ENCODE data around the gene ANKRD33. TPM values are rescaled to one million over a fixed set of nuclear protein-coding genes. Genes with fewer than 3 reads are reported as not detected.
A peak's percentile ranks its signal among the peaks of the same experiment; 100 is the strongest.

ANKRD33 gene
- total and polyA plus RNA-seq, 2 experiments from 2014 or later, result not detected

GRCh38 chr12:51863933-51864832 lies 23.7 kb upstream of the ANKRD33 start:
- H3K4me1 ChIP-seq (ENCODE audit: insufficient read depth), result no peaks in the 10 kb centered on the region; the same call in 1 of the 2 replicates

GRCh38 chr12:51864833-51865670 lies 22.9 kb upstream of the ANKRD33 start:
- H3F3A ChIP-seq (ENCODE audit: insufficient read depth), result no peaks in the 10 kb centered on the region
- H3K36me3 ChIP-seq (ENCODE audit: low read depth), result no peaks in the 10 kb centered on the region
- TF ChIP-seq EZH2phosphoT487 (IDR thresholded peaks at IDR 0.05; ENCODE audit: insufficient read depth, low read depth) (no peak), EZH2 (IDR thresholded peaks at IDR 0.05; ENCODE audit: insufficient read depth, poor library complexity, severe bottlenecking) (no peak)
- in situ Hi-C loops (cut with MboI), result no loop called here
- H3K9ac ChIP-seq, result no peak overlapping the region
- no peak overlapping the region for H3K4me2 ChIP-seq (ENCODE audit: unreplicated experiment)
- WGBS, 2 experiments (ENCODE audit: low coverage in 1 of 2, low lambda C conversion rate in 2 of 2, missing lambda C conversion rate in 2 of 2), result 74 to 77% methylated on average over 12 of the region's 12 CpGs
- no peaks in the 10 kb centered on the region for H4K20me1 ChIP-seq (ENCODE audit: insufficient read depth)
- no peak overlapping the region for H3K27ac ChIP-seq
- no peaks in the 10 kb centered on the region for H3K9me2 ChIP-seq (ENCODE audit: insufficient read depth)
- H3K4me3 ChIP-seq, result no peak overlapping the region
- peak overlapping the region; percentile 32; the same call in 1 of the 2 replicates for H2AFZ ChIP-seq
- H3K9me3 ChIP-seq (ENCODE audit: low read depth), result no peaks in the 10 kb centered on the region
- peaks cover 22% of the 10 kb centered on the region for H3K27me3 ChIP-seq (replicated peaks; ENCODE audit: insufficient read depth)
- no peaks in the 10 kb centered on the region; the same call in 1 of the 2 replicates for H3K4me1 ChIP-seq (ENCODE audit: insufficient read depth)
- no peak for DNase-seq
- H3K79me2 ChIP-seq (ENCODE audit: insufficient read depth), result no peaks in the 10 kb centered on the region

More at GRCh38 chr12:51863933-51864832, 23.7 kb upstream of the ANKRD33 start:
- Histone ChIP-seq H3K27ac (no peak overlapping the region), H3K79me2 (ENCODE audit: insufficient read depth) (no peaks in the 10 kb centered on the region), H3K9me3 (ENCODE audit: low read depth) (no peaks in the 10 kb centered on the region), H3K9me2 (ENCODE audit: insufficient read depth) (no peaks in the 10 kb centered on the region), H3K9ac (no peak overlapping the region), H3K27me3 (replicated peaks; ENCODE audit: insufficient read depth) (peaks cover 20% of the 10 kb centered on the region), H2AFZ (peak overlapping the region; percentile 32), H3K4me3 (peak overlapping the region; percentile 53), H3K36me3 (ENCODE audit: low read depth) (no peaks in the 10 kb centered on the region), H3K4me2 (ENCODE audit: unreplicated experiment) (peak overlapping the region; percentile 59), H3F3A (ENCODE audit: insufficient read depth) (no peaks in the 10 kb centered on the region), H4K20me1 (ENCODE audit: insufficient read depth) (no peaks in the 10 kb centered on the region)
- peak; percentile 27 for DNase-seq
- in situ Hi-C loops (cut with MboI), result no loop called here
- TF ChIP-seq EZH2phosphoT487 (IDR thresholded peaks at IDR 0.05; ENCODE audit: insufficient read depth, low read depth) (no peak), EZH2 (IDR thresholded peaks at IDR 0.05; ENCODE audit: insufficient read depth, poor library complexity, severe bottlenecking) (no peak)
- 14 to 16% methylated on average over 49 to 52 of the region's 53 CpGs for WGBS, 2 experiments (ENCODE audit: low coverage in 1 of 2, low lambda C conversion rate in 2 of 2, missing lambda C conversion rate in 2 of 2)

DNA sequence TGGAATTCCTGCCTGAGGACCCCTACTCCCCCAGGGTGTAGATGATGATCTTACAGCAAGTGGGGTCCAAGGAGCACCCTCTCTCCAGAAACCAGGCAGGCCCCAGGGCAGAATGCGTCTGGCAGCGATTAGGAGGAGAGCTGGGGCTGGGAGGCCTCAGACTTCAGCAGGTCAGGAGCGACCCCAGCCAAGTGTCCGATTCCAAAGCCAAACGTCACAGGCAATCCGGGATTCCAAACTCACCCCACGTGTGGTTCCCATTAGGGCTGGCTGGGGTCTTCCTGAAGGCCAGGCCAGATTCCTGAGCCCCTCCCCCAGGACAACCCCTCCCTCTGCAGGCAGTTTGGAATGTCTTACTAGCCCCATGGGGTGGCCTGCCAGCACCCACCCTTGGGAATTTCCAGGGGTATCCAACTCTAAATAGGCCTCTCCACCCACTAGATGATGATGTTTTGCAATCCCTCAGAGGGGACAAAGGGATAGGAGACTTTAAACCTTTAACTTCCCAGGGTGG lies 22.1 kb upstream of the ANKRD33 start:
- H3K4me2 ChIP-seq (ENCODE audit: unreplicated experiment), result no peak overlapping the region
- no peaks in the 10 kb centered on the region; the same call in 1 of the 2 replicates for H3K4me1 ChIP-seq (ENCODE audit: insufficient read depth)
- no peaks in the 10 kb centered on the region for H3K9me3 ChIP-seq (ENCODE audit: low read depth)
- H4K20me1 ChIP-seq (ENCODE audit: insufficient read depth), result no peaks in the 10 kb centered on the region
- WGBS, 2 experiments (ENCODE audit: low coverage in 1 of 2, low lambda C conversion rate in 2 of 2, missing lambda C conversion rate in 2 of 2), result 91 to 96% methylated on average over 7 of the region's 7 CpGs
- no peaks in the 10 kb centered on the region for H3K9me2 ChIP-seq (ENCODE audit: insufficient read depth)
- H3F3A ChIP-seq (ENCODE audit: insufficient read depth), result no peaks in the 10 kb centered on the region
- TF ChIP-seq EZH2phosphoT487 (IDR thresholded peaks at IDR 0.05; ENCODE audit: insufficient read depth, low read depth) (no peak), EZH2 (IDR thresholded peaks at IDR 0.05; ENCODE audit: insufficient read depth, poor library complexity, severe bottlenecking) (no peak)
- H3K9ac ChIP-seq, result no peak overlapping the region
- no peaks in the 10 kb centered on the region for H3K36me3 ChIP-seq (ENCODE audit: low read depth)
- peaks cover 26% of the 10 kb centered on the region for H3K27me3 ChIP-seq (replicated peaks; ENCODE audit: insufficient read depth)
- H3K4me3 ChIP-seq, result no peak overlapping the region
- H3K27ac ChIP-seq, result no peak overlapping the region
- in situ Hi-C loops (cut with MboI), result no loop called here
- no peak overlapping the region for H2AFZ ChIP-seq
- no peak for DNase-seq
- H3K79me2 ChIP-seq (ENCODE audit: insufficient read depth), result no peaks in the 10 kb centered on the region

DNA sequence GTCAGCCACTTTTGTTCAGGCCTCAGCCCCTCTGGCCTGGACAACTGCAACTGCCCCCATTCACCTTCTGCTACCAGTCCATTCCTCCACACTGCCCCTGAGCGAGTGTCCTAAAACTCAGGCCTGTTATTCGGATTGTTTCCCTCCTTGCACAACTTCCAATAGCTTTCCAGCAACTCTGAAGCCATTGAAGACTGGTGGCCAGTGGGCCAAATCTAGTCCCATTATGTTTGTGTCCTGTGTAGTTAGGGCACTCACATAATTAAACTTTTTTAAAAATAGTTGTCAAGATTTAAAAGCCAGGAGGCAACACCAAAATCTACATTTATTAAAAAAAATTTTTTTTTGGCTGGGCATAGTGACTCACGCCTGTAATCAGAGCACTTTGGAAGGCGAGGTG lies 21.6 kb upstream of the ANKRD33 start:
- Histone ChIP-seq H3K4me3 (no peak overlapping the region), H3K9me2 (ENCODE audit: insufficient read depth) (no peaks in the 10 kb centered on the region), H3F3A (ENCODE audit: insufficient read depth) (no peaks in the 10 kb centered on the region), H3K4me1 (ENCODE audit: insufficient read depth) (no peaks in the 10 kb centered on the region; the same call in 1 of the 2 replicates), H4K20me1 (ENCODE audit: insufficient read depth) (no peaks in the 10 kb centered on the region), H3K36me3 (ENCODE audit: low read depth) (no peaks in the 10 kb centered on the region), H3K27ac (no peak overlapping the region), H3K9ac (no peak overlapping the region), H2AFZ (no peak overlapping the region), H3K27me3 (replicated peaks; ENCODE audit: insufficient read depth) (peaks cover 21% of the 10 kb centered on the region), H3K79me2 (ENCODE audit: insufficient read depth) (no peaks in the 10 kb centered on the region), H3K4me2 (ENCODE audit: unreplicated experiment) (no peak overlapping the region), H3K9me3 (ENCODE audit: low read depth) (no peaks in the 10 kb centered on the region)
- 87 to 94% methylated on average over 4 of the region's 4 CpGs for WGBS, 2 experiments (ENCODE audit: low coverage in 1 of 2, low lambda C conversion rate in 2 of 2, missing lambda C conversion rate in 2 of 2)
- TF ChIP-seq EZH2phosphoT487 (IDR thresholded peaks at IDR 0.05; ENCODE audit: insufficient read depth, low read depth) (no peak), EZH2 (IDR thresholded peaks at IDR 0.05; ENCODE audit: insufficient read depth, poor library complexity, severe bottlenecking) (no peak)
- no peak for DNase-seq
- in situ Hi-C loops (cut with MboI), result no loop called here

Measured in GM23248 (cell line).